ENCODE data around the gene UGT1A5.

DNA sequence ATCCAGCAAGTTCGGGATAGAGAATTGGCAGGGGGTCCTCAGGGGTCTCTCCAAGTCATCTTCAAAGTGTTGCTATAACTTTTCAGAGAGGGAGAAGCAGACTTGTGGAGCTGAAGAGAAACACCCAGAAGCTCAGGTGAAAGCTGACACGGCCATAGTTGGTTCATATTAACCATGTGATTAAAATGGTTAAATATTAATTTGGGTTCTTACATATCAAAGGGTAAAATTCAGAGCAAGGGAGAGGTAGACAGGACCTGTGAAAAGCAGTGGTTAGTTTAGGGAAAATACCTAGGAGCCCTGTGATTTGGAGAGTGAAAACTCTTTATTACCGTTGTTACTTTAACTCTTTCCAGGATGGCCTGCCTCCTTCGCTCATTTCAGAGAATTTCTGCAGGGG, 20.1 kb upstream of the UGT1A5 start, which contains the start of gene UGT1A6:
- TF ChIP-seq, protein P1, sequence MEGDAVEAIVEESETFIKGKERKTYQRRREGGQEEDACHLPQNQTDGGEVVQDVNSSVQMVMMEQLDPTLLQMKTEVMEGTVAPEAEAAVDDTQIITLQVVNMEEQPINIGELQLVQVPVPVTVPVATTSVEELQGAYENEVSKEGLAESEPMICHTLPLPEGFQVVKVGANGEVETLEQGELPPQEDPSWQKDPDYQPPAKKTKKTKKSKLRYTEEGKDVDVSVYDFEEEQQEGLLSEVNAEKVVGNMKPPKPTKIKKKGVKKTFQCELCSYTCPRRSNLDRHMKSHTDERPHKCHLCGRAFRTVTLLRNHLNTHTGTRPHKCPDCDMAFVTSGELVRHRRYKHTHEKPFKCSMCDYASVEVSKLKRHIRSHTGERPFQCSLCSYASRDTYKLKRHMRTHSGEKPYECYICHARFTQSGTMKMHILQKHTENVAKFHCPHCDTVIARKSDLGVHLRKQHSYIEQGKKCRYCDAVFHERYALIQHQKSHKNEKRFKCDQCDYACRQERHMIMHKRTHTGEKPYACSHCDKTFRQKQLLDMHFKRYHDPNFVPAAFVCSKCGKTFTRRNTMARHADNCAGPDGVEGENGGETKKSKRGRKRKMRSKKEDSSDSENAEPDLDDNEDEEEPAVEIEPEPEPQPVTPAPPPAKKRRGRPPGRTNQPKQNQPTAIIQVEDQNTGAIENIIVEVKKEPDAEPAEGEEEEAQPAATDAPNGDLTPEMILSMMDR (conservative IDR thresholded peaks at IDR 0.05; ENCODE audit: low read depth, low read length) = no peak
- no peak for TF ChIP-seq POLR2A (IDR thresholded peaks at IDR 0.05; ENCODE audit: low read depth, low read length)
- TF ChIP-seq CEBPB (IDR thresholded peaks at IDR 0.05; ENCODE audit: low read depth, low read length) = no peak
- TF ChIP-seq FOS (IDR thresholded peaks at IDR 0.05; ENCODE audit: low read depth, low read length) = no peak
- no peak for TF ChIP-seq RCOR1 (IDR thresholded peaks at IDR 0.05; ENCODE audit: insufficient replicate concordance, low read length)
- TF ChIP-seq NFE2L2 (IDR thresholded peaks at IDR 0.05; ENCODE audit: low read depth, low read length) = no peak
- no peak for TF ChIP-seq BHLHE40 (IDR thresholded peaks at IDR 0.05; ENCODE audit: low read depth, low read length)
- no peak for TF ChIP-seq MXI1 (IDR thresholded peaks at IDR 0.05; ENCODE audit: borderline replicate concordance, low read depth, low read length)
- no peak for TF ChIP-seq MAZ (IDR thresholded peaks at IDR 0.05; ENCODE audit: borderline replicate concordance, low read depth, low read length)
- TF ChIP-seq, protein P2, sequence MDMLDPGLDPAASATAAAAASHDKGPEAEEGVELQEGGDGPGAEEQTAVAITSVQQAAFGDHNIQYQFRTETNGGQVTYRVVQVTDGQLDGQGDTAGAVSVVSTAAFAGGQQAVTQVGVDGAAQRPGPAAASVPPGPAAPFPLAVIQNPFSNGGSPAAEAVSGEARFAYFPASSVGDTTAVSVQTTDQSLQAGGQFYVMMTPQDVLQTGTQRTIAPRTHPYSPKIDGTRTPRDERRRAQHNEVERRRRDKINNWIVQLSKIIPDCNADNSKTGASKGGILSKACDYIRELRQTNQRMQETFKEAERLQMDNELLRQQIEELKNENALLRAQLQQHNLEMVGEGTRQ (IDR thresholded peaks at IDR 0.05; ENCODE audit: low read depth, low read length) = no peak
